ENCODE measurements around the gene SLC41A2. TPM values are rescaled to one million over a fixed set of nuclear protein-coding genes. Genes with fewer than 3 reads are reported as not detected.
A peak's percentile ranks its signal among the peaks of the same experiment; 100 is the strongest.

SLC41A2 gene
- total RNA-seq, 1 donor from 2014 or later: 35.6 TPM

DNA sequence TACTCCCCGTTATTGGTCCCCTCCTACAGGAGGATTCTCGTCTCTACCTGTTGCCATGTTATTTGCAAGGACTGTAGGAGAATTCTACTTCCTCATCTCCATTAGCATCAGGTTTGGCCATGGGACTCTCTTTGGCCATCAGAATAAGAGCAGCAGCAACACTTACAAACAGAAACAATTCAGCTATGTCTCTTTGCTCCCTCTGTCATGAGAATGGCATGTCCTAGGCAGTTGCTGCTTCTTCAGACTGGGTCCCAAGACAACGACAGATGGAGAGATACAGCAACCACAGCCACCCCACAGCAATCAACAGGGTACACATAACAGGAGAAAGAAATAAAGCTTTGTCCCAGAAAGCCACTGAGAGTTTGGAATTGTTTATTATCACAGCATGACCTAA lies 19.7 kb downstream of the SLC41A2 start:
- peak overlapping the region; percentile 86 for H3K27ac Mint-ChIP-seq (ENCODE audit: unreplicated experiment)
- no peaks in the 10 kb centered on the region for H3K27me3 Mint-ChIP-seq (ENCODE audit: low read depth, unreplicated experiment)
- no peak overlapping the region for H3K4me3 Mint-ChIP-seq (ENCODE audit: unreplicated experiment)
- no peak overlapping the region for H3K9ac ChIP-seq (ENCODE audit: low read length)
- TF ChIP-seq, protein P1, sequence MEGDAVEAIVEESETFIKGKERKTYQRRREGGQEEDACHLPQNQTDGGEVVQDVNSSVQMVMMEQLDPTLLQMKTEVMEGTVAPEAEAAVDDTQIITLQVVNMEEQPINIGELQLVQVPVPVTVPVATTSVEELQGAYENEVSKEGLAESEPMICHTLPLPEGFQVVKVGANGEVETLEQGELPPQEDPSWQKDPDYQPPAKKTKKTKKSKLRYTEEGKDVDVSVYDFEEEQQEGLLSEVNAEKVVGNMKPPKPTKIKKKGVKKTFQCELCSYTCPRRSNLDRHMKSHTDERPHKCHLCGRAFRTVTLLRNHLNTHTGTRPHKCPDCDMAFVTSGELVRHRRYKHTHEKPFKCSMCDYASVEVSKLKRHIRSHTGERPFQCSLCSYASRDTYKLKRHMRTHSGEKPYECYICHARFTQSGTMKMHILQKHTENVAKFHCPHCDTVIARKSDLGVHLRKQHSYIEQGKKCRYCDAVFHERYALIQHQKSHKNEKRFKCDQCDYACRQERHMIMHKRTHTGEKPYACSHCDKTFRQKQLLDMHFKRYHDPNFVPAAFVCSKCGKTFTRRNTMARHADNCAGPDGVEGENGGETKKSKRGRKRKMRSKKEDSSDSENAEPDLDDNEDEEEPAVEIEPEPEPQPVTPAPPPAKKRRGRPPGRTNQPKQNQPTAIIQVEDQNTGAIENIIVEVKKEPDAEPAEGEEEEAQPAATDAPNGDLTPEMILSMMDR (IDR thresholded peaks at IDR 0.05; ENCODE audit: insufficient read depth, low read depth, low read length): no peak
- TF ChIP-seq EZH2 (IDR thresholded peaks at IDR 0.05; ENCODE audit: insufficient read depth, low read length): no peak
- H3K9me3 ChIP-seq (ENCODE audit: insufficient read depth, low read depth, low read length): no peaks in the 10 kb centered on the region
- H4K20me1 ChIP-seq (ENCODE audit: insufficient read depth, low read length): peaks cover 4% of the 10 kb centered on the region
- no peaks in the 10 kb centered on the region for H3K36me3 ChIP-seq (ENCODE audit: insufficient read depth, low read length)
- H3K4me2 ChIP-seq (ENCODE audit: low read length): no peak overlapping the region
- H3K79me2 ChIP-seq (ENCODE audit: insufficient read depth, low read length): no peaks in the 10 kb centered on the region
- H3K36me3 Mint-ChIP-seq (ENCODE audit: low read depth, unreplicated experiment): no peaks in the 10 kb centered on the region
- DNase-seq (ENCODE audit: low read depth): no peak
- FAIRE-seq: no peak
- no peaks in the 10 kb centered on the region for H3K4me1 ChIP-seq (ENCODE audit: insufficient read depth, low read length)
- H2AFZ ChIP-seq (ENCODE audit: low read depth, low read length): no peak overlapping the region
- H3K9me3 Mint-ChIP-seq (ENCODE audit: unreplicated experiment): peaks cover under 1% of the 10 kb centered on the region
- H3K27me3 ChIP-seq (ENCODE audit: insufficient read depth, low read length): peaks cover 2% of the 10 kb centered on the region
- no peak overlapping the region for H3K27ac ChIP-seq (ENCODE audit: low read depth, low read length)
- peaks cover 7% of the 10 kb centered on the region for H3K4me1 Mint-ChIP-seq (ENCODE audit: low read depth, unreplicated experiment)
- no peak overlapping the region for H3K4me3 ChIP-seq (ENCODE audit: insufficient read depth, low read depth, low read length)

- Histone ChIP-seq H3K4me3 (ENCODE audit: insufficient read depth, low read depth, low read length) (no peak overlapping the region), H3K79me2 (ENCODE audit: insufficient read depth, low read length) (no peaks in the 10 kb centered on the region), H3K27me3 (ENCODE audit: insufficient read depth, low read length) (peaks cover under 1% of the 10 kb centered on the region), H3K27ac (ENCODE audit: low read depth, low read length) (no peak overlapping the region), H3K9ac (ENCODE audit: low read length) (no peak overlapping the region), H4K20me1 (ENCODE audit: insufficient read depth, low read length) (peaks cover 1% of the 10 kb centered on the region), H3K9me3 (ENCODE audit: insufficient read depth, low read depth, low read length) (no peaks in the 10 kb centered on the region), H2AFZ (ENCODE audit: low read depth, low read length) (no peak overlapping the region), H3K4me1 (ENCODE audit: insufficient read depth, low read length) (no peaks in the 10 kb centered on the region), H3K4me2 (ENCODE audit: low read length) (no peak overlapping the region), H3K36me3 (ENCODE audit: insufficient read depth, low read length) (no peaks in the 10 kb centered on the region)
- no peaks in the 10 kb centered on the region for H3K27me3 Mint-ChIP-seq (ENCODE audit: low read depth, unreplicated experiment)
- DNase-seq (ENCODE audit: low read depth) (no peak), FAIRE-seq (no peak)
- H3K36me3 Mint-ChIP-seq (ENCODE audit: low read depth, unreplicated experiment): no peaks in the 10 kb centered on the region
- no peak overlapping the region for H3K27ac Mint-ChIP-seq (ENCODE audit: unreplicated experiment)
- H3K9me3 Mint-ChIP-seq (ENCODE audit: unreplicated experiment): no peaks in the 10 kb centered on the region
- no peak overlapping the region for H3K4me3 Mint-ChIP-seq (ENCODE audit: unreplicated experiment)
- TF ChIP-seq EZH2 (IDR thresholded peaks at IDR 0.05; ENCODE audit: insufficient read depth, low read length): no peak
- TF ChIP-seq, protein P1 (IDR thresholded peaks at IDR 0.05; ENCODE audit: insufficient read depth, low read depth, low read length): no peak
- H3K4me1 Mint-ChIP-seq (ENCODE audit: low read depth, unreplicated experiment): peaks cover 8% of the 10 kb centered on the region
These were observed 22.2 kb downstream of the SLC41A2 start for GRCh38 chr12:104935886-104936285.

- Mint-ChIP-seq H3K4me3 (ENCODE audit: unreplicated experiment) (no peak overlapping the region), H3K27me3 (ENCODE audit: low read depth, unreplicated experiment) (no peaks in the 10 kb centered on the region), H3K9me3 (ENCODE audit: unreplicated experiment) (no peaks in the 10 kb centered on the region), H3K36me3 (ENCODE audit: low read depth, unreplicated experiment) (no peaks in the 10 kb centered on the region), H3K27ac (ENCODE audit: unreplicated experiment) (no peak overlapping the region), H3K4me1 (ENCODE audit: low read depth, unreplicated experiment) (peaks cover 17% of the 10 kb centered on the region)
- no peaks in the 10 kb centered on the region for H4K20me1 ChIP-seq (ENCODE audit: insufficient read depth, low read length)
- H3K9me3 ChIP-seq (ENCODE audit: insufficient read depth, low read depth, low read length): no peaks in the 10 kb centered on the region
- FAIRE-seq: no peak
- H2AFZ ChIP-seq (ENCODE audit: low read depth, low read length): no peak overlapping the region
- H3K9ac ChIP-seq (ENCODE audit: low read length): no peak overlapping the region
- no peaks in the 10 kb centered on the region for H3K27me3 ChIP-seq (ENCODE audit: insufficient read depth, low read length)
- no peaks in the 10 kb centered on the region for H3K79me2 ChIP-seq (ENCODE audit: insufficient read depth, low read length)
- no peak for DNase-seq (ENCODE audit: low read depth)
- no peak overlapping the region for H3K27ac ChIP-seq (ENCODE audit: low read depth, low read length)
- no peaks in the 10 kb centered on the region for H3K4me1 ChIP-seq (ENCODE audit: insufficient read depth, low read length)
- no peak for TF ChIP-seq EZH2 (IDR thresholded peaks at IDR 0.05; ENCODE audit: insufficient read depth, low read length)
- TF ChIP-seq, protein P1 (IDR thresholded peaks at IDR 0.05; ENCODE audit: insufficient read depth, low read depth, low read length): no peak
- no peaks in the 10 kb centered on the region for H3K36me3 ChIP-seq (ENCODE audit: insufficient read depth, low read length)
- no peak overlapping the region for H3K4me3 ChIP-seq (ENCODE audit: insufficient read depth, low read depth, low read length)
- no peak overlapping the region for H3K4me2 ChIP-seq (ENCODE audit: low read length)
These were observed 24.3 kb downstream of the SLC41A2 start for GRCh38 chr12:104933778-104934177.
